HG03095 (cell line): ENCODE results near the gene SERPINB1.
"Not testable (repeated sequence)": the region's sequence is repeated elsewhere in the genome, so short reads cannot be mapped to it uniquely, and the experiment has no call there.

ENCODE experiments used
- ATAC-seq: cut with Tn5 transposase; IDR thresholded peaks from one replicate; pipeline ENCODE4 v1.9.1; 2021; ENCODE audit warnings: moderate library complexity; ENCODE audit not compliant: unreplicated experiment

The SERPINB1 gene

GRCh38 chr6:2819115-2819514, 22.5 kb downstream of the SERPINB1 start:
- no peak for ATAC-seq

- ATAC-seq = no peak
Measured at GRCh38 chr6:2818593-2818992, 23.1 kb downstream of the SERPINB1 start.

GRCh38 chr6:2817903-2818443, 23.7 kb downstream of the SERPINB1 start:
- ATAC-seq = no peak

- ATAC-seq = no peak
Measured at GRCh38 chr6:2816158-2816557, 25.5 kb downstream of the SERPINB1 start.

- no peak for ATAC-seq
Measured at GRCh38 chr6:2812695-2813094, 29.0 kb downstream of the SERPINB1 start.

- ATAC-seq = no peak
Measured at GRCh38 chr6:2810092-2810671, 31.5 kb downstream of the SERPINB1 start.

GRCh38 chr6:2809015-2809414, 32.6 kb downstream of the SERPINB1 start:
- ATAC-seq = no peak

GRCh38 chr6:2807342-2808090, 34.1 kb downstream of the SERPINB1 start:
- ATAC-seq = no peak

GRCh38 chr6:2806644-2807043, 35.0 kb downstream of the SERPINB1 start:
- no peak for ATAC-seq

- no peak for ATAC-seq
Measured at GRCh38 chr6:2805031-2805430, 36.6 kb downstream of the SERPINB1 start.

GRCh38 chr6:2804516-2804915, 37.1 kb downstream of the SERPINB1 start:
- ATAC-seq = no peak

- ATAC-seq = no peak
Measured at GRCh38 chr6:2803731-2804429, 37.8 kb downstream of the SERPINB1 start.

GRCh38 chr6:2802521-2803060, 39.1 kb downstream of the SERPINB1 start:
- no peak for ATAC-seq

- ATAC-seq = not testable (repeated sequence)
Measured at GRCh38 chr6:2801687-2802086, 40.0 kb downstream of the SERPINB1 start.

- no peak for ATAC-seq
Measured at GRCh38 chr6:2800552-2801316, 40.9 kb downstream of the SERPINB1 start.

GRCh38 chr6:2799936-2800527, 41.6 kb downstream of the SERPINB1 start:
- ATAC-seq = no peak

- ATAC-seq = no peak
Measured at GRCh38 chr6:2798586-2799134, 43.0 kb downstream of the SERPINB1 start.

GRCh38 chr6:2797564-2798031, 44.1 kb downstream of the SERPINB1 start:
- no peak for ATAC-seq

GRCh38 chr6:2796861-2797260, 44.8 kb downstream of the SERPINB1 start:
- no peak for ATAC-seq

- no peak for ATAC-seq
Measured at GRCh38 chr6:2795956-2796355, 45.7 kb downstream of the SERPINB1 start.
